GM12873 (cell line): Measurements from ENCODE around the gene TMPRSS3.

ENCODE experiments used
- TF ChIP-seq, protein P1 (sequence below): IDR thresholded peaks from 2 replicates; pipeline ENCODE4 v1.5.1; 2012; ENCODE audit warnings: low read depth, mild to moderate bottlenecking, moderate library complexity, low read length, control low read depth; ENCODE audit not compliant: insufficient read depth; ENCODE audit errors: missing control alignments

The TMPRSS3 gene

DNA sequence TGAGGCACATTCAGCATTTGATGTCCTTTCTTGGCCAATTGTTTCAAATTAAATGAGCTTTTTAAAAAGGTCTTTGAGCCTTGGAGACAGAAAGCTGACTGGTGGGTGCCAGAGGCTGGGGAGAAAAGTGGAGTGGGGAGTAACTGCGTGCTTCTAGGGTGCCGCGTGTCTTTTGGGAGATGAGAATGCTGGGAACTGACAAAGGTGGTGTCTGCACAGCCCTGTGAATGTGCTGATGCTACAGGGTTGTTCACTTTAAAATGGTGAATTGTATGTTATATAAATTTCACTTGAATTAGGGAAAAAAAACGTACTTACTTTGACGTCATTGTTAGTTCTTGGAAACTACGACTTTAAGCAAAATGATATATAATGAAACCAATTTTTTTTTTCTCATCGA lies 21.4 kb downstream of the TMPRSS3 start:
- TF ChIP-seq, protein P1, sequence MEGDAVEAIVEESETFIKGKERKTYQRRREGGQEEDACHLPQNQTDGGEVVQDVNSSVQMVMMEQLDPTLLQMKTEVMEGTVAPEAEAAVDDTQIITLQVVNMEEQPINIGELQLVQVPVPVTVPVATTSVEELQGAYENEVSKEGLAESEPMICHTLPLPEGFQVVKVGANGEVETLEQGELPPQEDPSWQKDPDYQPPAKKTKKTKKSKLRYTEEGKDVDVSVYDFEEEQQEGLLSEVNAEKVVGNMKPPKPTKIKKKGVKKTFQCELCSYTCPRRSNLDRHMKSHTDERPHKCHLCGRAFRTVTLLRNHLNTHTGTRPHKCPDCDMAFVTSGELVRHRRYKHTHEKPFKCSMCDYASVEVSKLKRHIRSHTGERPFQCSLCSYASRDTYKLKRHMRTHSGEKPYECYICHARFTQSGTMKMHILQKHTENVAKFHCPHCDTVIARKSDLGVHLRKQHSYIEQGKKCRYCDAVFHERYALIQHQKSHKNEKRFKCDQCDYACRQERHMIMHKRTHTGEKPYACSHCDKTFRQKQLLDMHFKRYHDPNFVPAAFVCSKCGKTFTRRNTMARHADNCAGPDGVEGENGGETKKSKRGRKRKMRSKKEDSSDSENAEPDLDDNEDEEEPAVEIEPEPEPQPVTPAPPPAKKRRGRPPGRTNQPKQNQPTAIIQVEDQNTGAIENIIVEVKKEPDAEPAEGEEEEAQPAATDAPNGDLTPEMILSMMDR, result no peak

DNA sequence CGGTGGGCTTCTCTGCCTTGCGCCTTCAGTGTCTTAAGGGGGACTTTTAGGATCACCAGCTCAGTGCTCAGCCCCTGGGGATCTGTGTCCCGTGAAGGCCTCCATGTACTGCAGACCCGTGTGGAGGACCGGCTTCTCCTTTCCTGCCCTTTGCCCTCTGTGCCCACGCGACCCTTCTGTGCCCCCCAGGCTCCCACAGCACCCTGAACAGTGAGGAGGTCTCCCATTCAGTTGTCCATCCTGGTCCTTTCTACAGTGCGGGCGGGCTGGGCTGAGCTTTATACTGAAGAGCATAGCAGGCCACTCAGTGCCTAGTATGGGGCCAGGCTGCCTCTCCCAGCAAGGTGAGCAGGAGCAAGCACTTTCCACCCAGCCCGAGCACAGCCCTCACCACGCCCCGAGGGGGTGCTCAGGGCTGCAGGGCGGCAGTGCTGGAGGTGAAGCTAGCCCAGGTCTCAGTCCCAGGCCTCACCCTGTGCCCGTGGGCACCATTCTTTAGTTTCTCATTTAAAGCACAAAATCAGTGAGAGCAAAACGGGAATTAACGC lies 21.9 kb downstream of the TMPRSS3 start:
- TF ChIP-seq, protein P1, result no peak

DNA sequence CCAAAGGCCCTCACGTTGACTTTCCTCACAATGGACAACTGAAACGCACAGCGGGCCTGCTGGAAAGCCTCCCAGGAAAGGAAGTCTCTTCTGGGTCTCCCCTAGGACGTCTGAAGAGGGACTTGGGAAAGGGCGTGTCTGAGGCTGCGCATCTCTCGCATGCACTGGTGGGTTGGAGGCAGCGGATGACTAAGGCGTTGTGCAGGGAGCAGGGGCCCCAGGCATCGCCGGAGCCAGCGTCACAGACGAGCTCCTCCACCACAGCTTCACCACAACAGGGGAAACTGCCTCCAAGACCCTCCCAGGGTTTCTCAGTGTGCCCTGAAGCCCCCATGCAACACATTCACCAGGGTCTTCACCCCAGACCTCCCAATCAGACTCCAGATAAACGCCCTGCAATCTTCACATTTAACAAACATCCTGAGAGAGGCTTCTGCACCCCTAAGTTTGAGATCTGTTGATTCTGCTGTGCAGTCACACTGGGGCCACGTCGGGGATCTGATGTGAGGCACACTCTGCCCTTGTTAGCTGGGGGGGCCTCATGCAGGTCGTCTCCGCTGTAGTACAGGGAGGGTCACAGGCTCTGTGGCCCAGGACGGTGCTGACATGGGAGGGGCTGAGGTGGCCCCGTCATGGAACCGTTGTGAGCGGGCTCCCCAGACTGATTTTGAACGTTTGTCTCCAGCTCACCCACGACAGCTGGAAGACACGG lies 22.5 kb downstream of the TMPRSS3 start:
- TF ChIP-seq, protein P1, result no peak

DNA sequence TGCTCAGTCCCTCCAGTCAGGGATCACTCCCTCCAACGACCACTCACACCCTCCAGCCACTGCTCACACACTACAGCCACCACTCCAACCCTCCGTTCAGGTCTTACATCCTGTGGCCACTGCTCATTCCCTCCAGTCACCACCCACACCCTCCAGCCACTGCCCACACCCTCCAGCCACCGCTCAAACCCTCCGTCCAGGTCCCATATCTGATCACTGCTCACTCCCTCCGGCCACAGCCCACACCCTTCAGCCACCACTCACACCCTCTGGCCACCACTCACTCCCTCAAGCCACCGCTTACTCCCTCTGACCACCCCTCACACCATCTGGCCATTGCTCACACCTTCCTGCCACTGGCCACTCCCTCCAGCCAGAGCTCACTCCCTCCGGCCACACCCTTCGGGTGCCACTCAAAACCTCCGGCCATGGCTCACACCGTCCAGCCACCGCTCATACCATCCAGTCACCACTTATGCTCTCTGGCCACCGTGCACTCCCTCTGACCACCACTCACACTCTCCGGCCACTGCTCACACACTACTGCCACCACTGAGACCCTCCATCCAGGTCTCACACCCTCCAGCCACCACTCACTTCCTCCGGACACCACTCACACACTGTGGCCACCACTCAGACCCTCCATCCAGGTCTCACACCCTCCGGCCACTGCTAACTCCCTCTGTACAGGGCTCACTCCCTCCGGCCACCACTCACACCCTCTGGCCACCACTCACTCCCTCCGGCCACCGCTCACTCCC lies 24.8 kb downstream of the TMPRSS3 start:
- TF ChIP-seq, protein P1, result no peak

DNA sequence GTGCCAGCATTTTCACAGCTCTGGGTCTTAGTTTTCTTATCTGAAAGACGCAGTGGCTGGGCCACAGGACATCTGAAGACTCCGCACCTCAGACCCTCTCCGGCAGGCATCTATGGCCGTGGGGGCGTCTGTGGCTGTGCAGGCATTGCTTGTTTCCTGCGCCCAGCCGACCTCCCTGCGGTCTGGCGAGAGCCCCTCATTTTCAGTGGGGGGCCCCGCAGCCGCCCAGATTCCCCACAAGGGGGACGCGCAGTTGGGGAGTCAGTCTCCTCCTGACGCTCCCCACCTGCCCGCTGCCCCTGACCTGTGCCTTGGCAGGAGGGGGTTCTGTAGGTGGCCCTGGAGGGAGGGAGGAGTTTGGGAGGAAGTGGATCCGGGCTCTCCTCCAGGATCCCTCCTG lies 26.0 kb downstream of the TMPRSS3 start:
- TF ChIP-seq, protein P1, result peak; percentile 12

DNA sequence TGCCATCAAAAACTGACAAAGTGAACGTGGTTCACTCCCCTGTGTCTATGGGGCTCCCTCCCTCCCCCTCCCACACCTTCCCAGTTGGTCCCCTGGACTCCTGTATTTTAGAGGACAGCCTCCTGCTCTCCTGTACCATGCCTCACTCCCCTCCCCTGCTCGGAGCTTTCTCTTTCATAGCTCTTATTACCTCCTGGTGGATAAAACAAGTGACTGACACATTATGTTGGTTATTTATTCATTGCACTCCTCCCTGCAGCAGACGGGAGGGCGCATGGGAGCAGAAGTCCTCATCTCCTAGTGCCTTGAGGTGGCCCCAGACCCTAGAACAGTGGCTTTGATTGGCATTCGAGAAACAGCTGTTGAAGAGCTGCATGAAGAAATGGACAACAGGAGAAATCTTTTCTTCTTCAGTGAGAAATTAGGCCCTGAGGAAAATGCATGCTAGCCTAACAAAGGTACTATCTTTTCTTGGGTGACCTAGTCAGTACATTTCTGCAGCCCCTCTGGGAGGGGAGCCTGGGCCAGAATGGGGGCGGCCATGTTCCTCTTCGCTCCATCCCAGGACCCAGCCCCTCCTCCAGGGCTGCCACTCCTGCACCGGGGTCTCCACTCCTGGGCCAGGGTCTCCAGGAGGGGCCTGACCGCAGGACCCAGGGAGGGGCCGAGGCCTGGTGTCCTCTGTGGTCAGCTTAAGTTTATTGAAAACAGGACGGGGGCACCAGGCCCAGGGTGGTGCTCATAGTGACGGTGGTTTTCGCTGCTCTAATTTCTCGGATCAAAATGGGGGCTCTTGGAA lies 28.3 kb downstream of the TMPRSS3 start:
- TF ChIP-seq, protein P1, result no peak

DNA sequence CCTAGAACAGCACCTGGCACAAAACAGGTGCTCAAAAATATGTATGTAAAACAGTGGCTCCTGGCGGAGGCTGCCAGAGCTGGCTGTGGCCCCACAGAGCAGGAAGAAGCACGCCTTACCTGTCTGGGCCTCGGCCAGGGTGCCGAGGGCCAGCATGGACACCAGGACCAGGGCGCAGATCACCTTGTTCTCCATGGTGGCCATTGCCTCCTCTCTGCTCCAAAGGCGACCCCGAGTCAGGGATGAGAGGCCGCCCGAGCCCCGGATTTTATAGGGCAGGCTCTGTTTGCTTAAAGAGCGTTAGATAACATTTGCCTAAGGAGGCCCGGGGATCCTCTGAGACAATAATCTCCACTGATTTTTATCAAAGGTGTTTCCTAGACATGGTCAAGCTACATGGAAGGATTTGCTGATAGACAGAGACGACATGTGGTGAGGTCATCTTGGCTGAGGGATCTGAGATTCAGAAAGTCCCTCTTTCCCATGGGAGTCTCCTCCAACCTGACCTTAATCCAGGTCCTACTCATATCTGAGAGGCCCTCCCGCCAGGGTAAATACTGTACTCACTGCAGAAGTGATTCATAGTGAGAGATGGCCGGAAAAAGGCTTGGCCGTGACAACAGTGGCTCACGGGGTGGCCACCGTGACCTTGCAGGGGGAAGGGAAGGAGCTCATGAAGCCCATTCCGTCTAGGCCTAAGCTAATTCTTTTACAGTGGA lies 29.4 kb downstream of the TMPRSS3 start, which contains the start of gene TFF1:
Gene TFF1, minus strand, starts transcription at position 244 of the 719 bp plus-strand sequence. Its CDS starts 40 bp downstream, at position 204.
- TF ChIP-seq, protein P1, result no peak
